Colonic mucosa (tissue), 4 donors: Measurements from ENCODE around the gene LDLRAD1. TPM values are rescaled to one million over a fixed set of nuclear protein-coding genes. Genes with fewer than 3 reads are reported as not detected.
"Not testable (repeated sequence)": the region's sequence is repeated elsewhere in the genome, so short reads cannot be mapped to it uniquely, and the experiment has no call there.

Experiments used
- DNase-seq: peaks from one replicate; pipeline ENCODE4 v3.0.0-alpha.2; 2020
- H3K27ac ChIP-seq: fragments of 200-600 bp; one replicate; pipeline ENCODE4 v1.8.0; 2021
- H3K27me3 ChIP-seq: fragments of 200-600 bp; one replicate; pipeline ENCODE4 v1.8.0; 2021
- H3K36me3 ChIP-seq: fragments of 200-600 bp; one replicate; pipeline ENCODE4 v1.8.0; 2021
- H3K4me1 ChIP-seq: fragments of 200-600 bp; one replicate; pipeline ENCODE4 v1.8.0; 2021; ENCODE audit warnings: mild to moderate bottlenecking
- H3K4me3 ChIP-seq: fragments of 200-600 bp; one replicate; pipeline ENCODE4 v1.8.0; 2021
- H3K9ac ChIP-seq, 2 donors: one replicate each; pipeline ENCODE4 v1.7.0; 2013; ENCODE audit warnings: control low read depth in 2 of 2, low read depth in 2 of 2, low read length in 2 of 2
- H3K9me3 ChIP-seq: fragments of 200-600 bp; one replicate; pipeline ENCODE4 v1.8.0; 2021
- intact Hi-C: fragments of 100-400 bp; cut with DNase I; formaldehyde crosslinking; loops from one replicate; pipeline ENCODE4 v1.14.1; 2022
- total RNA-seq, 2 donors: library from RNA; stranded (reverse); fragmentation: NEBNext Ultra II Directional in 1 of 2; extraction: Animal tissue kit (Norgen Biotek cat#: 25700) in 1 of 2; gene quantifications; one replicate each; pipeline ENCODE4 v1.2.1, GENCODE V29; 2021
- TF ChIP-seq, protein P1 (sequence below): fragments of 200-600 bp; IDR thresholded peaks from one replicate; pipeline ENCODE4 v1.8.0; 2022; ENCODE audit warnings: antibody characterized with exemption, mild to moderate bottlenecking
- donor health status: healthy.
- donor health status: DM: no; HTN: no; CAD: no.
- donor health status: DM: no; HTN: no; CAD: no.

LDLRAD1 gene
- total RNA-seq, 2 donors from 2014 or later, result 0.24 TPM; not detected in 1

GRCh38 chr1:54009406-54009805 is 8.6 kb downstream of the LDLRAD1 start:
- no peak overlapping the region for H3K4me3 ChIP-seq
- TF ChIP-seq, protein P1, sequence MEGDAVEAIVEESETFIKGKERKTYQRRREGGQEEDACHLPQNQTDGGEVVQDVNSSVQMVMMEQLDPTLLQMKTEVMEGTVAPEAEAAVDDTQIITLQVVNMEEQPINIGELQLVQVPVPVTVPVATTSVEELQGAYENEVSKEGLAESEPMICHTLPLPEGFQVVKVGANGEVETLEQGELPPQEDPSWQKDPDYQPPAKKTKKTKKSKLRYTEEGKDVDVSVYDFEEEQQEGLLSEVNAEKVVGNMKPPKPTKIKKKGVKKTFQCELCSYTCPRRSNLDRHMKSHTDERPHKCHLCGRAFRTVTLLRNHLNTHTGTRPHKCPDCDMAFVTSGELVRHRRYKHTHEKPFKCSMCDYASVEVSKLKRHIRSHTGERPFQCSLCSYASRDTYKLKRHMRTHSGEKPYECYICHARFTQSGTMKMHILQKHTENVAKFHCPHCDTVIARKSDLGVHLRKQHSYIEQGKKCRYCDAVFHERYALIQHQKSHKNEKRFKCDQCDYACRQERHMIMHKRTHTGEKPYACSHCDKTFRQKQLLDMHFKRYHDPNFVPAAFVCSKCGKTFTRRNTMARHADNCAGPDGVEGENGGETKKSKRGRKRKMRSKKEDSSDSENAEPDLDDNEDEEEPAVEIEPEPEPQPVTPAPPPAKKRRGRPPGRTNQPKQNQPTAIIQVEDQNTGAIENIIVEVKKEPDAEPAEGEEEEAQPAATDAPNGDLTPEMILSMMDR, result no peak
- no peak overlapping the region for H3K9ac ChIP-seq
- no peak overlapping the region for H3K27ac ChIP-seq
- no peaks in the 10 kb centered on the region for H3K27me3 ChIP-seq
- H3K4me1 ChIP-seq, result no peaks in the 10 kb centered on the region
- intact Hi-C loops, result no loop called here
- H3K36me3 ChIP-seq, result no peaks in the 10 kb centered on the region
- no peak for DNase-seq
- no peaks in the 10 kb centered on the region for H3K9me3 ChIP-seq

DNA sequence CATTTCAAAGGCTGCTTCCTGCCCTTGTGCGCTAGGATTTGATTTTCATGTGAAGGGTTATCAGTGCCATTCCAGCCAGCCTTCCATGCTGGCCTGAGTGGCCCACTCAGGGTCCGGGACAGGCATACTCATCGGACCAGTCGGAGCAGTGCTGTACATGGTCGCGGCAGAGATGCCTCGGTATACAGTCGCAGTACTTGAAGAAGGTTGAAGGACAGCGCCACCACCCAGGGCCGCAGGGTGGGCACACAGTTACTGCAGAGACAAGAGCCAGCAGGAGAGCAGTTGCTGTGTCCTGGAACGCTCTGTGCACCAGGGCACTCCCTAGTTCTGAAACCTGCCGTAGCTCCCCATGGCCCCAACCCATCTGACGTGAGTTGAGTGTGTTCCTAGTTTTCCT is 9.1 kb downstream of the LDLRAD1 start:
- TF ChIP-seq, protein P1, result no peak
- Histone ChIP-seq H3K36me3 (no peaks in the 10 kb centered on the region), H3K27ac (no peak overlapping the region), H3K4me3 (no peak overlapping the region), H3K9ac (no peak overlapping the region), H3K4me1 (no peaks in the 10 kb centered on the region), H3K27me3 (no peaks in the 10 kb centered on the region), H3K9me3 (no peaks in the 10 kb centered on the region)
- intact Hi-C loops, result no loop called here
- DNase-seq, result no peak

DNA sequence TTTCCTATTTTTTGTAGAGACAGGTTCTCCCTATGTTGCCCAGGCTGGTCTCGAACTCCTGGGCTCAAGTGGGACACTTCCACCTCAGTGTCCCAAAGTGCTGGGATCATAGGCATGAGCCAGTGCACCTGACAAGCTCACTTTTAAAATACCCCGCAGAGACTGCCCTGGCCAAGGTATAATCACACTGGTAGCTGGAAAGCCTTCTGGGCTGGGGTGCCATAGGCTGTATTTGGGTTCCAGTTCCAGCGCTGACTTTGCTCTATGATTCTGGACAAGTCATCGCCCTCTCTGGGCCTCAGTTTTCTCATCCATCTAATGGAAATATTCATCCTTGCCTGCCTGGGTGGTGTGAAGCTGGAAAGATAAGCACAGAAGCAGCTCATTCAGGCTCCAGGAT is 10.4 kb downstream of the LDLRAD1 start:
- Histone ChIP-seq H3K9me3 (no peaks in the 10 kb centered on the region), H3K4me1 (no peaks in the 10 kb centered on the region), H3K27me3 (no peaks in the 10 kb centered on the region), H3K27ac (no peak overlapping the region), H3K36me3 (no peaks in the 10 kb centered on the region), H3K4me3 (no peak overlapping the region), H3K9ac (no peak overlapping the region)
- intact Hi-C loops, result no loop called here
- DNase-seq, result no peak
- TF ChIP-seq, protein P1, result no peak

DNA sequence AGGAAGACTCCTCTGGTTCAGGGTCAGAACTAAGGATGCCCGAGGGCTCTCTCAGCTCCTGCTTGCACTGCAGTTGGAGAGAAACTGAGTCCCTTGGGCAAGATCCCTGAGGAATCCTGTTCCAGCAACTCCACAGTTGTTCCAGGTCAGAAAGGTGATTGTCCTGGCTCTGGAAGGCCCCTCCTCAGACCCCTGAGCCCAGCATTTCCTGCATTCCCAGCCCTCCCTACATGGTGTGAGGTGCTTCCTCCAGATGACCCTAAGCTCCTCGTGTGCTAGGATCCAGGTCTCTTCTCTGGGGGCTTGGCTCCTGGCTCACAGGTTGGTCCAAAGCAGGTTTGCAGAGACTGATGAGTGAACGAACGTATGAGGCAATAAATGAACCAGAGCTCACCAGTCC is 11.5 kb downstream of the LDLRAD1 start:
- TF ChIP-seq, protein P1, result no peak
- no peak overlapping the region for H3K27ac ChIP-seq
- intact Hi-C loops, result no loop called here
- no peak overlapping the region for H3K4me3 ChIP-seq
- no peak for DNase-seq
- H3K4me1 ChIP-seq, result no peaks in the 10 kb centered on the region
- H3K36me3 ChIP-seq, result no peaks in the 10 kb centered on the region
- H3K9ac ChIP-seq, result no peak overlapping the region
- no peaks in the 10 kb centered on the region for H3K9me3 ChIP-seq
- no peaks in the 10 kb centered on the region for H3K27me3 ChIP-seq

- DNase-seq, result no peak
- H3K9me3 ChIP-seq, result no peaks in the 10 kb centered on the region
- H3K27ac ChIP-seq, result no peak overlapping the region
- H3K4me3 ChIP-seq, result no peak overlapping the region
- intact Hi-C loops, result no loop called here
- no peaks in the 10 kb centered on the region for H3K4me1 ChIP-seq
- H3K36me3 ChIP-seq, result no peaks in the 10 kb centered on the region
- no peaks in the 10 kb centered on the region for H3K27me3 ChIP-seq
- TF ChIP-seq, protein P1, result no peak
- no peak overlapping the region for H3K9ac ChIP-seq
These were observed 13.4 kb downstream of the LDLRAD1 start for GRCh38 chr1:54004481-54005049.

DNA sequence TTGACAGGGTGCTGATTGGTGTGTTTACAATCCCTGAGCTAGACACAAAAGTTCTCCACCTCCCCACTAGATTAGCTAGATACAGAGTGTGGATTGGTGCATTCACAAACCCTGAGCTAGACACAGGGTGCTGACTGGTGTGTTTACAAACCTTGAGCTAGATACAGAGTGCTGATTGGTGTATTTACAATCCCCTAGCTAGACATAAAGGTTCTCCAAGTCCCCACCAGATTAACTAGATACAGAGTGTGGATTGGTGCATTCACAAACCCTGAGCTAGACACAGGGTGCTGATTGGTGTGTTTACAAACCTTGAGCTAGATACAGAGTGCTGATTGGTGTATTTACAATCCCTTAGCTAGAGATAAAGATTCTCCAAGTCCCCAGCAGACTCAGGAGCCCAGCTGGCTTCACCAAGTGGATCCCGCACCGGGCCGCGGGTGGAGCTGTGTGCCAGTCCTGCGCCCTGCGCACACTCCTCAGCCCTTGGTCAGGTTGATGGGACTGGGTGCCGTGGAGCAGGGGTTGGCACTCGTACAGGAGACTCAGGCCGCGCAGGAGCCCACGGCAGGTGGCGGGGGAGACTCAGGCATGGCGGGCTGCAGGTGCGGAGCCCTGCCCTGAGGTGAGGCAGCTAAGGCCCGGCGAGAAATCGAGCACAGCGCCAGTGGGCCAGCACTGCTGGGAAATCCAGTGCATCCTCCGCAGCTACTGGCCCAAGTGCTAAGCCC is 14.1 kb downstream of the LDLRAD1 start:
- intact Hi-C loops, H3K4me3 ChIP-seq, H3K27me3 ChIP-seq, H3K9me3 ChIP-seq, H3K36me3 ChIP-seq, H3K9ac ChIP-seq, DNase-seq, H3K4me1 ChIP-seq, H3K27ac ChIP-seq: not testable (repeated sequence)
